PC-9 (cell line): ENCODE data around the gene PKNOX1.

ENCODE experiments used
- CTCF ChIP-seq: fragments of 200-600 bp; sonication (generic); conservative IDR thresholded peaks from 2 replicates; pipeline ENCODE4 v1.6.1; 2017; ENCODE audit warnings: mixed run types, antibody characterized with exemption, mild to moderate bottlenecking, moderate library complexity
- EZH2 ChIP-seq: fragments of 200-600 bp; sonication (generic); IDR thresholded peaks from 2 replicates; pipeline ENCODE4 v1.8.0; 2017; ENCODE audit warnings: antibody characterized with exemption, low read depth

- no peak for TF ChIP-seq CTCF
- TF ChIP-seq EZH2, result no peak
These were observed 9.5 kb downstream of the PKNOX1 start for GRCh38 chr21:42983869-42984268.
